GM20000 (cell line): ENCODE results near the gene LAMP5.

Experiments
- DNase-seq: peaks from one replicate; pipeline ENCODE4 v3.0.0; 2012; ENCODE audit warnings: low spot score
- TF ChIP-seq, protein P1 (sequence below): IDR thresholded peaks from 2 replicates; pipeline ENCODE4 v1.5.1; 2012; ENCODE audit warnings: mild to moderate bottlenecking, control low read depth; ENCODE audit errors: extremely low read depth, missing control alignments

Gene LAMP5

DNA sequence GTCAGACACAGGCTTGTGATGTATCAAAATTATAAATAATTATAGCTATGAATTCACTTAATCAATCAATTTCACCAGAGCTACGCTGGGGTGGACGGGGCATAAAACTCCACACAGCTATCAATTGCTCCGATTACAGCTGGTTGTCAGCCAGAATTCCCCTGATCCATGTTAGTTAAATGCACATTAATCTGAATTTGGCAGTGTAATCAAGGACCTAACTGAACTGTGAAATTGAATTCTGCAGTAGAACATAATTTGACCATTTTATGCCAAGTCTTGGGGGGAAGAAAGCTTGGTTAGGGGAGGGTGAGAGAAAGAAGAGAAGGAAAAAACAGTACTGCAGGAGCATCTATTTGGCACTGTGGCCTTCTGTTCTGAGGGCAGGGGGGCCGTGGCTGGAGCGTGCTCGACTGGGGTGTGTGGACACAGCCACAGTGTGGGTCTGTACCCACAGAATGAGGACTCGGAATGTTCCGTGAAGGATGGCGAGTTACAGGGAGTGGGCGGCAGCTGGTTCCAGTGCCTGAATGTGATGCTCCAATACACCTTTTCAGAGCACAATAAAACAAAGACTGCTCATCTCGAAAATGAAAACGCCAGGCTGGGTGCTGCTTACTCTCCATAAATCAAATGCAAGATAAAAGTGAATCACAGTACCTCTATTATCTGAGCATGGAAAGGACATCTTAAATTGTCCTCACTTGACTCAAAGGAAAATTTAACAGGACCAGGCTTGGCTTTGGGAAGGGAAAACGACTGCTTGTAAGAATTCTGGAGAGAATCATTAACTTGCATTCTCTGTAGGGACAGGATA is 59.2 kb downstream of the LAMP5 start:
- no peak for DNase-seq
- TF ChIP-seq, protein P1, sequence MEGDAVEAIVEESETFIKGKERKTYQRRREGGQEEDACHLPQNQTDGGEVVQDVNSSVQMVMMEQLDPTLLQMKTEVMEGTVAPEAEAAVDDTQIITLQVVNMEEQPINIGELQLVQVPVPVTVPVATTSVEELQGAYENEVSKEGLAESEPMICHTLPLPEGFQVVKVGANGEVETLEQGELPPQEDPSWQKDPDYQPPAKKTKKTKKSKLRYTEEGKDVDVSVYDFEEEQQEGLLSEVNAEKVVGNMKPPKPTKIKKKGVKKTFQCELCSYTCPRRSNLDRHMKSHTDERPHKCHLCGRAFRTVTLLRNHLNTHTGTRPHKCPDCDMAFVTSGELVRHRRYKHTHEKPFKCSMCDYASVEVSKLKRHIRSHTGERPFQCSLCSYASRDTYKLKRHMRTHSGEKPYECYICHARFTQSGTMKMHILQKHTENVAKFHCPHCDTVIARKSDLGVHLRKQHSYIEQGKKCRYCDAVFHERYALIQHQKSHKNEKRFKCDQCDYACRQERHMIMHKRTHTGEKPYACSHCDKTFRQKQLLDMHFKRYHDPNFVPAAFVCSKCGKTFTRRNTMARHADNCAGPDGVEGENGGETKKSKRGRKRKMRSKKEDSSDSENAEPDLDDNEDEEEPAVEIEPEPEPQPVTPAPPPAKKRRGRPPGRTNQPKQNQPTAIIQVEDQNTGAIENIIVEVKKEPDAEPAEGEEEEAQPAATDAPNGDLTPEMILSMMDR = no peak

DNA sequence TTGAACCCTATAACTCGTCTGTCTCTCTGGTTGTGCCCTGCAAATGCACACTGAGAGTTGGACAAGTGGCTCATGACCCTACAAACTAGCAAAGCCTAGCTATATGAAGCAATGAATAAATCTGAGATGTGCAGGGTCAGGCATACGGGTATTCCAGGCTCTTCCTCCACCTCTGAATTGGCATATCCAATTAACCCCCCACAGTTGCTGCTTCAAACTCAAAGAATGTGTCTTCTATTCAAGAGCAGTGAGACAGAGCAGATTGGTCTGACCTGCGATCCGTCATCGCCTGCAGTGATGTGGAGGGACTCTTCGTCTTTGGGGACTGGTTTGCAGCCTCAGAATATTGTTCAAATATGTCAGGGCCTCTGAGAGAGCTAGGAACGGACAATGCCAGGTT is 59.8 kb downstream of the LAMP5 start:
- DNase-seq = no peak
- TF ChIP-seq, protein P1 = no peak

DNA sequence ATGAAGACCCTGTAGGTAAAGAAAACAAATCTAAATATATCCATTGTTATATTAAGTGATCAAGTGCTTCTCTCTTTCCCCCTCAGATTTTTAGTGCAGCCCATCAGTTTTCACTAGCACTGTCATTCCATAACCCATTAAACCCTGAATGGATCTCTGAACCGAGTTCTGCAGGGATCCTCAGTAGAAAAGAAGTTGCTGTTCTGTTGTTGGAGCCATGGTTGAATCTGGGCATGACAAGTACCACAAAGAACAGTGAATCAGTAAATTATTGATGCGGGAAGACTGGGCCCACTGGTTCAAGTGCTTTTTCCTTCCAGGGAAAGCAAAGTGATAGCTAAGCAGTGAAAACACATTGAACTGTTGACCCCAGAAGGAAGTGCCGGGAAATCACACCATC is 60.4 kb downstream of the LAMP5 start:
- DNase-seq = no peak
- TF ChIP-seq, protein P1 = no peak

DNA sequence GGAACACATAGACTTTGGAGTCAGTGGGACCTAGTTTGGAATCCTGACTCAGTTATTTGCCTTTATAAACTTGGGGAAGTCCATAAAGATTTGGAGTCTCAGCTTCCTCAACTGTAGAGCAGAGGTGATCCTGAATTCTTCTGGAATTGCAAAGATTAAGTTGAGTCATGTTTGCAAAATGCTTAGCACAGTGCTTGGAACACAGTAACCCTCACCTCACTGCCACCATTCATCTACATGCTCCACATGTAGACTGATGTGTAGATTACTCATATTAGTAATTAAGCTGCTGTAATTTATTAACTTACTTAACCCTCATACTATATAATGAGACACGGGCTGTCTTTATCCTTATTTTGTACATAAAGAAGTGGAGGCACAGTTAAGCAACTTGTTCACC is 61.4 kb downstream of the LAMP5 start:
- TF ChIP-seq, protein P1 = no peak
- DNase-seq = no peak

DNA sequence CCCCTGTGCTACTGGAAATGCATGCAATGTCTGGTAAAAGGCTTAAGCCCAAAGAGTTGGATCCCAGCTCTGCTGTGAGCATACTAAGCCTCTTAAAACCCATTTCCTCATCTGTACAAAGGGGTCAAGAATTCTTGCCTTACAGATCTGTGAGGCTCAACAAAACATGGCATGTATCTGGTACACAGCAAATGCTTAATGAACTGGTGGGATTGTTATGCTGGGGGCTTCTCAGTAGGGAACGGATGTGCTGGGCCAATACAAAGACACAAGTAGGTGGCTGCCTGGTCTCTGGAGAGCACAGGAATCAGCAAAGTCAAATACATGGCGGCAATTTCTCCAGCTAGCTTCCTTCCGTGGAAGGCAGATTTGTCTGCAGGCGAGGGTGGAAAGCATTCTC is 62.3 kb downstream of the LAMP5 start:
- TF ChIP-seq, protein P1 = no peak
- DNase-seq = no peak

DNA sequence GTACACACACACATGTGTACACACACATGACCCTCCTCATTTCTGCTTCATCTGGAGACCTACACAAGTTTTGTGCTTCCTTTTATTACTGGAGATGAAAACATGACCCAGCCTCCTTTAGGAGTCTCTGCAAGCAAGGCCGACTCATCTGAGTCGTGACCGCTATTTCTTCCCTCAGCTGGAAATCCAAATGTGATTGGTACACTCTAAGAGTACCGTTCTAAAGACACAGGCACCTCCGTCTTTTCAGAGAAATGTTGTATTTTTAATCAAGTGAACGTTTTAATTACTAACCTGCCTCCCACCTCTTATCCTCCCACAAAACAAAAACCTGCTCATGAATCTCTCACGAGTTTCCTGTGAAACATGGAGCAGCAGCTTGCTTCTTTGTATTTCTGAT is 63.0 kb downstream of the LAMP5 start:
- DNase-seq = no peak
- TF ChIP-seq, protein P1 = no peak

DNA sequence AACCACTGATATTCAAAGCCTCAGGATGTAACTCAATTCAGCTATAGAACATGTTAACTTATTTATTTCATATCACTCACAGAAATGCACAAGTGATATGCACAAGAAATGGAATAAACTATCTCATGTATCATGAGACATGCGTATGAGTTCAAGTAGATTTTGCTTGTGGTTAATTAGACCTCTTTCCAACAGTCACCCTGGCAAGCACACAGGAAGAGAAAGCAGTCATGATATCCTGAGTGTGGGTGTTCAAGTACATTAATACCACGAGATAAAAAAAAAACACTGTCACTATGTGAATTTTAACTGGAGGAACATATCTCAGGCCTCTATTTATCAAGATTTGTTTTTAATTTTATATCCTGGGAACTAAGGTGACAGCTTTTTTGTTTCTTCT is 64.2 kb downstream of the LAMP5 start:
- TF ChIP-seq, protein P1 = no peak
- no peak for DNase-seq
